GM21737 (cell line): Measurements from ENCODE around the gene NR2C2.
A peak's percentile ranks its signal among the peaks of the same experiment; 100 is the strongest.
"Not testable (repeated sequence)": the region's sequence is repeated elsewhere in the genome, so short reads cannot be mapped to it uniquely, and the experiment has no call there.

Source experiments
- ATAC-seq: cut with Tn5 transposase; IDR thresholded peaks from one replicate; pipeline ENCODE4 v1.9.1; 2021; ENCODE audit warnings: mild to moderate bottlenecking, moderate library complexity; ENCODE audit not compliant: unreplicated experiment

Gene NR2C2

GRCh38 chr3:14947100-14947885 is at the start of gene NR2C2:
TSS of gene NR2C2 (plus strand) at chr3:14947583. CDS start at chr3:15003915, 56,332 bp downstream.
- ATAC-seq: peak; percentile 49

GRCh38 chr3:14898929-14899328 is 48.5 kb upstream of the NR2C2 start:
- no peak for ATAC-seq

- ATAC-seq: no peak
Observed at GRCh38 chr3:14899993-14900618, 47.3 kb upstream of the NR2C2 start.

- no peak for ATAC-seq
Observed at GRCh38 chr3:14900881-14901873, 46.2 kb upstream of the NR2C2 start.

- ATAC-seq: no peak
Observed at GRCh38 chr3:14902719-14903118, 44.7 kb upstream of the NR2C2 start.

- ATAC-seq: not testable (repeated sequence)
Observed at GRCh38 chr3:14903501-14903900, 43.9 kb upstream of the NR2C2 start.

GRCh38 chr3:14905055-14905657 is 42.2 kb upstream of the NR2C2 start:
- no peak for ATAC-seq

- no peak for ATAC-seq
Observed at GRCh38 chr3:14906355-14906971, 40.9 kb upstream of the NR2C2 start.

- ATAC-seq: no peak
Observed at GRCh38 chr3:14907043-14907966, 40.1 kb upstream of the NR2C2 start.

- no peak for ATAC-seq
Observed at GRCh38 chr3:14909250-14909649, 38.1 kb upstream of the NR2C2 start.

GRCh38 chr3:14911651-14912050 is 35.7 kb upstream of the NR2C2 start:
- no peak for ATAC-seq

GRCh38 chr3:14913071-14913925 is 34.1 kb upstream of the NR2C2 start:
- no peak for ATAC-seq

- no peak for ATAC-seq
Observed at GRCh38 chr3:14913926-14914778, 33.2 kb upstream of the NR2C2 start.

GRCh38 chr3:14914779-14915117 is 32.6 kb upstream of the NR2C2 start:
- no peak for ATAC-seq

GRCh38 chr3:14915636-14916222 is 31.7 kb upstream of the NR2C2 start:
- no peak for ATAC-seq

GRCh38 chr3:14918356-14918860 is 29.0 kb upstream of the NR2C2 start:
- ATAC-seq: no peak

GRCh38 chr3:14920536-14920935 is 26.8 kb upstream of the NR2C2 start:
- ATAC-seq: no peak
